ENCODE data around the gene RNF146. TPM values are rescaled to one million over a fixed set of nuclear protein-coding genes. Genes with fewer than 3 reads are reported as not detected.

The RNF146 gene
- total and polyA plus RNA-seq, 2 experiments from 2014 or later, result 24.2 to 43.7 TPM

- H3K79me2 ChIP-seq (replicated peaks; ENCODE audit: insufficient read depth), result peaks cover 49% of the 10 kb centered on the region
- H3K27me3 Mint-ChIP-seq (ENCODE audit: insufficient read depth, low read depth, poor library complexity), result no peaks in the 10 kb centered on the region
- no peak; the same call in 2 of the 3 replicates for ATAC-seq
These were observed 36.3 kb downstream of the RNF146 start for GRCh38 chr6:127302728-127303660.

DNA sequence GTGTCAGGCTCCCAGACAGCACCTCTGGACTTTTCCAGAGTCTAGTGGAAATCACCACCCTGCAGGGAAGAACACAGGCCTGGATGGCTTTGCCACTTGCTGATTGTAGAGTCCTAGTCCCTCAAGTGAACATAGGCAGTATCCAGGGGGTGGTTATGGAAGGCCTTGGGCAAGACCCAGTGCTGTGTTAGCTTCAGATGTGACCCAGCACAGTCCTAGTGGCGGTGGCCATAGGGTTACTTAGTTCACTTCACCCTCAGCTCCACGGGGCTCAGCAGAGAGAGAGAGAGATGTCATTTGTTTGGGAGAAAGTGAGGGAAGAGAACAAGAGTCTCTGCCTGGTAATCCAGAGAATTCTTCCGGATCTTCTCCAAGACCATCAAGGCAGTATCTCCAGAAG lies 37.3 kb downstream of the RNF146 start:
- Histone ChIP-seq H3K36me3 (ENCODE audit: insufficient read depth) (no peaks in the 10 kb centered on the region; the same call in 1 of the 2 replicates), H3K4me3 (no peak overlapping the region), H2AFZ (no peak overlapping the region), H3K27ac (ENCODE audit: low read depth) (no peak overlapping the region), H3F3A (replicated peaks; ENCODE audit: low read depth) (no peaks in the 10 kb centered on the region), H3K4me1 (ENCODE audit: insufficient read depth) (no peaks in the 10 kb centered on the region; the same call in 1 of the 2 replicates), H3K9me2 (ENCODE audit: insufficient read depth) (no peaks in the 10 kb centered on the region), H4K20me1 (replicated peaks; ENCODE audit: insufficient read depth) (no peaks in the 10 kb centered on the region), H3K27me3 (ENCODE audit: insufficient read depth) (no peaks in the 10 kb centered on the region), H3K79me2 (replicated peaks; ENCODE audit: insufficient read depth) (peaks cover 51% of the 10 kb centered on the region), H3K4me2 (no peak overlapping the region)
- H3K36me3 Mint-ChIP-seq (ENCODE audit: low read depth), result peaks cover 21% of the 10 kb centered on the region; the same call in 2 of the 3 replicates
- peaks cover 7% of the 10 kb centered on the region; the same call in 2 of the 3 replicates for H3K4me1 Mint-ChIP-seq
- no peak; the same call in 2 of the 3 replicates for ATAC-seq
- DNase-seq (ENCODE audit: low spot score), result no peak
- no peak overlapping the region for H3K4me3 Mint-ChIP-seq
- H3K27me3 Mint-ChIP-seq (ENCODE audit: insufficient read depth, low read depth, poor library complexity), result no peaks in the 10 kb centered on the region
- 0 out of 3 replicates have a peak, but pooled peaks cover under 1% of the 10 kb centered on the region for H3K9me3 Mint-ChIP-seq
- no peak overlapping the region for H3K27ac Mint-ChIP-seq
- TF ChIP-seq ZNF462 (CRISPR knock-in tag; IDR thresholded peaks at IDR 0.05), result no peak
- TF ChIP-seq STAT1 (IDR thresholded peaks at IDR 0.05; ENCODE audit: unreplicated experiment), result no peak

More at GRCh38 chr6:127302728-127303660, 36.3 kb downstream of the RNF146 start:
- no peak overlapping the region for H3K4me3 Mint-ChIP-seq
- Histone ChIP-seq H3K27me3 (ENCODE audit: insufficient read depth) (no peaks in the 10 kb centered on the region), H3K4me1 (ENCODE audit: insufficient read depth) (no peaks in the 10 kb centered on the region; the same call in 1 of the 2 replicates), H3K9me2 (ENCODE audit: insufficient read depth) (no peaks in the 10 kb centered on the region), H3F3A (replicated peaks; ENCODE audit: low read depth) (no peaks in the 10 kb centered on the region), H4K20me1 (replicated peaks; ENCODE audit: insufficient read depth) (no peaks in the 10 kb centered on the region), H3K36me3 (ENCODE audit: insufficient read depth) (no peaks in the 10 kb centered on the region; the same call in 1 of the 2 replicates), H3K4me3 (no peak overlapping the region), H3K4me2 (no peak overlapping the region), H2AFZ (no peak overlapping the region), H3K27ac (ENCODE audit: low read depth) (peak overlapping the region; percentile 64; the same call in 1 of the 2 replicates)
- H3K27ac Mint-ChIP-seq, result no peak overlapping the region
- DNase-seq (ENCODE audit: low spot score), result peak; percentile 49
- peaks cover 7% of the 10 kb centered on the region; the same call in 2 of the 3 replicates for H3K4me1 Mint-ChIP-seq
- TF ChIP-seq, protein P1, sequence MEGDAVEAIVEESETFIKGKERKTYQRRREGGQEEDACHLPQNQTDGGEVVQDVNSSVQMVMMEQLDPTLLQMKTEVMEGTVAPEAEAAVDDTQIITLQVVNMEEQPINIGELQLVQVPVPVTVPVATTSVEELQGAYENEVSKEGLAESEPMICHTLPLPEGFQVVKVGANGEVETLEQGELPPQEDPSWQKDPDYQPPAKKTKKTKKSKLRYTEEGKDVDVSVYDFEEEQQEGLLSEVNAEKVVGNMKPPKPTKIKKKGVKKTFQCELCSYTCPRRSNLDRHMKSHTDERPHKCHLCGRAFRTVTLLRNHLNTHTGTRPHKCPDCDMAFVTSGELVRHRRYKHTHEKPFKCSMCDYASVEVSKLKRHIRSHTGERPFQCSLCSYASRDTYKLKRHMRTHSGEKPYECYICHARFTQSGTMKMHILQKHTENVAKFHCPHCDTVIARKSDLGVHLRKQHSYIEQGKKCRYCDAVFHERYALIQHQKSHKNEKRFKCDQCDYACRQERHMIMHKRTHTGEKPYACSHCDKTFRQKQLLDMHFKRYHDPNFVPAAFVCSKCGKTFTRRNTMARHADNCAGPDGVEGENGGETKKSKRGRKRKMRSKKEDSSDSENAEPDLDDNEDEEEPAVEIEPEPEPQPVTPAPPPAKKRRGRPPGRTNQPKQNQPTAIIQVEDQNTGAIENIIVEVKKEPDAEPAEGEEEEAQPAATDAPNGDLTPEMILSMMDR (conservative IDR thresholded peaks at IDR 0.05; ENCODE audit: low read depth in 2 of 2), result peak; percentile 58 to 76
- TF ChIP-seq, protein P2, sequence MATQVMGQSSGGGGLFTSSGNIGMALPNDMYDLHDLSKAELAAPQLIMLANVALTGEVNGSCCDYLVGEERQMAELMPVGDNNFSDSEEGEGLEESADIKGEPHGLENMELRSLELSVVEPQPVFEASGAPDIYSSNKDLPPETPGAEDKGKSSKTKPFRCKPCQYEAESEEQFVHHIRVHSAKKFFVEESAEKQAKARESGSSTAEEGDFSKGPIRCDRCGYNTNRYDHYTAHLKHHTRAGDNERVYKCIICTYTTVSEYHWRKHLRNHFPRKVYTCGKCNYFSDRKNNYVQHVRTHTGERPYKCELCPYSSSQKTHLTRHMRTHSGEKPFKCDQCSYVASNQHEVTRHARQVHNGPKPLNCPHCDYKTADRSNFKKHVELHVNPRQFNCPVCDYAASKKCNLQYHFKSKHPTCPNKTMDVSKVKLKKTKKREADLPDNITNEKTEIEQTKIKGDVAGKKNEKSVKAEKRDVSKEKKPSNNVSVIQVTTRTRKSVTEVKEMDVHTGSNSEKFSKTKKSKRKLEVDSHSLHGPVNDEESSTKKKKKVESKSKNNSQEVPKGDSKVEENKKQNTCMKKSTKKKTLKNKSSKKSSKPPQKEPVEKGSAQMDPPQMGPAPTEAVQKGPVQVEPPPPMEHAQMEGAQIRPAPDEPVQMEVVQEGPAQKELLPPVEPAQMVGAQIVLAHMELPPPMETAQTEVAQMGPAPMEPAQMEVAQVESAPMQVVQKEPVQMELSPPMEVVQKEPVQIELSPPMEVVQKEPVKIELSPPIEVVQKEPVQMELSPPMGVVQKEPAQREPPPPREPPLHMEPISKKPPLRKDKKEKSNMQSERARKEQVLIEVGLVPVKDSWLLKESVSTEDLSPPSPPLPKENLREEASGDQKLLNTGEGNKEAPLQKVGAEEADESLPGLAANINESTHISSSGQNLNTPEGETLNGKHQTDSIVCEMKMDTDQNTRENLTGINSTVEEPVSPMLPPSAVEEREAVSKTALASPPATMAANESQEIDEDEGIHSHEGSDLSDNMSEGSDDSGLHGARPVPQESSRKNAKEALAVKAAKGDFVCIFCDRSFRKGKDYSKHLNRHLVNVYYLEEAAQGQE (IDR thresholded peaks at IDR 0.05; ENCODE audit: unreplicated experiment), result no peak
- H3K36me3 Mint-ChIP-seq (ENCODE audit: low read depth), result peaks cover 19% of the 10 kb centered on the region
- H3K9me3 Mint-ChIP-seq, result no peaks in the 10 kb centered on the region
